Esophagus squamous epithelium (tissue), 5 donors: ENCODE data around the gene INTS15. TPM values are rescaled to one million over a fixed set of nuclear protein-coding genes. Genes with fewer than 3 reads are reported as not detected.

ENCODE experiments used
- DNase-seq: peaks from one replicate; lab custom pipeline; 2025; lab: John Stamatoyannopoulos, UW
- H3K27ac ChIP-seq, 4 donors: fragments of 200-600 bp; sonication (generic); one replicate each; pipeline ENCODE4 v1.5.1; 2016 to 2019; ENCODE audit warnings: mild to moderate bottlenecking in 1 of 4
- H3K27me3 ChIP-seq, 4 donors: fragments of 200-600 bp; sonication (generic); 1 replicate in 3 of 4; 2 replicates in 1 of 4; pipeline versions ENCODE4 v1.5.1 to v1.6.0; 2017 to 2021; ENCODE audit warnings: antibody characterized with exemption in 1 of 4
- H3K36me3 ChIP-seq, 3 donors: fragments of 200-600 bp; sonication (generic); one replicate each; pipeline ENCODE4 v1.5.1; 2016 to 2019
- H3K4me1 ChIP-seq, 3 donors: fragments of 200-600 bp; sonication (generic); one replicate each; pipeline ENCODE4 v1.5.1; 2017 to 2019
- H3K4me3 ChIP-seq, 4 donors: fragments of 200-600 bp; sonication (generic); 1 replicate in 3 of 4; 2 replicates in 1 of 4; pipeline ENCODE4 v1.5.1; 2016 to 2019; ENCODE audit warnings: mild to moderate bottlenecking in 2 of 4, moderate library complexity in 1 of 4
- H3K9me3 ChIP-seq, 3 donors: fragments of 200-600 bp; sonication (generic); one replicate each; pipeline ENCODE4 v1.5.1; 2016 to 2019
- CTCF ChIP-seq, 6 experiments: fragments of 450-650 bp in 4 of 6; fragments of 200-600 bp in 2 of 6; sonication (generic) in 2 of 6; IDR thresholded peaks; one replicate each; pipeline ENCODE4 v1.5.1; 2016 to 2019; ENCODE audit warnings: antibody characterized with exemption in 6 of 6, mild to moderate bottlenecking in 4 of 6, moderate library complexity in 4 of 6
- POLR2A ChIP-seq, 4 donors: fragments of 450-650 bp; IDR thresholded peaks; one replicate each; pipeline ENCODE4 v1.6.1; 2017; ENCODE audit warnings: antibody characterized with exemption in 4 of 4, mild to moderate bottlenecking in 4 of 4, moderate library complexity in 3 of 4
- WGBS, 2 donors: methylation state at CpG; one replicate each; pipeline ENCODE4 v1.1.5; 2018; 5-methylcytosine and 5-hydroxymethylcytosine counted together
- intact Hi-C: fragments of 100-400 bp; cut with DNase I; formaldehyde crosslinking; loops from one replicate; pipeline ENCODE4 v1.15.0; 2022
- total RNA-seq, 4 donors: library from RNA; depleted of rRNA; stranded (reverse); fragments of >200 nt; gene quantifications; one replicate each; pipeline ENCODE4 v1.1.0, GENCODE V29; 2016
- donor health status: DM: yes; HTN: yes; CAD: no.

INTS15 gene
- total RNA-seq, 4 donors from 2014 or later = 9.2 to 21.9 (median 14.8) TPM

- intact Hi-C loops = no loop called here
- Histone ChIP-seq H3K27ac (no peak overlapping the region), H3K9me3 (peaks cover 0 to 10% (median 0%) of the 10 kb centered on the region in 3 donors), H3K4me3 (no peak overlapping the region), H3K36me3 (peaks cover 32 to 100% (median 49%) of the 10 kb centered on the region in 3 donors), H3K27me3 (no peaks in the 10 kb centered on the region), H3K4me1 (no peaks in the 10 kb centered on the region)
- DNase-seq = no peak
- WGBS, 2 donors = 87 to 96% methylated on average over 9 to 12 of the region's 17 CpGs
- no peak for TF ChIP-seq CTCF (IDR thresholded peaks at IDR 0.05)
- no peak for TF ChIP-seq POLR2A (IDR thresholded peaks at IDR 0.05)
Observed at GRCh38 chr7:6648066-6648814, 58.4 kb downstream of the INTS15 start.

GRCh38 chr7:6648815-6649104, 58.9 kb downstream of the INTS15 start:
- H3K27ac ChIP-seq = no peak overlapping the region
- H3K4me3 ChIP-seq = no peak overlapping the region
- TF ChIP-seq POLR2A (IDR thresholded peaks at IDR 0.05) = no peak
- no peak for TF ChIP-seq CTCF (IDR thresholded peaks at IDR 0.05)
- peaks cover 0 to 11% (median 0%) of the 10 kb centered on the region in 3 donors for H3K9me3 ChIP-seq
- intact Hi-C loops = no loop called here
- H3K36me3 ChIP-seq = peaks cover 26 to 100% (median 48%) of the 10 kb centered on the region in 3 donors
- no peaks in the 10 kb centered on the region for H3K27me3 ChIP-seq
- no peaks in the 10 kb centered on the region for H3K4me1 ChIP-seq
- 85 to 93% methylated on average over 3 of the region's 5 CpGs for WGBS, 2 donors
- DNase-seq = no peak

GRCh38 chr7:6649241-6649961, 59.6 kb downstream of the INTS15 start:
- no peak overlapping the region for H3K4me3 ChIP-seq
- peaks cover 0 to 11% (median 0%) of the 10 kb centered on the region in 3 donors for H3K9me3 ChIP-seq
- H3K36me3 ChIP-seq = peaks cover 26 to 100% (median 45%) of the 10 kb centered on the region in 3 donors

GRCh38 chr7:6650086-6650485, 60.3 kb downstream of the INTS15 start:
- H3K4me3 ChIP-seq = no peak overlapping the region
- peaks cover 0 to 11% (median 0%) of the 10 kb centered on the region in 3 donors for H3K9me3 ChIP-seq
- 96% methylated on average over 6 to 9 of the region's 10 CpGs for WGBS, 2 donors
- intact Hi-C loops = no loop called here
- no peak for DNase-seq
- TF ChIP-seq CTCF (IDR thresholded peaks at IDR 0.05) = no peak
- no peak for TF ChIP-seq POLR2A (IDR thresholded peaks at IDR 0.05)
- no peaks in the 10 kb centered on the region for H3K27me3 ChIP-seq
- peaks cover 23 to 100% (median 45%) of the 10 kb centered on the region in 3 donors for H3K36me3 ChIP-seq
- H3K27ac ChIP-seq = no peak overlapping the region
- no peaks in the 10 kb centered on the region for H3K4me1 ChIP-seq

More at GRCh38 chr7:6649241-6649961, 59.6 kb downstream of the INTS15 start:
- no peak overlapping the region for H3K27ac ChIP-seq
- WGBS, 2 donors = 72% methylated on average over 4 of the region's 13 CpGs; no CpG with 5 or more reads in 1 of the 2 donors
- H3K4me1 ChIP-seq = no peaks in the 10 kb centered on the region
- no peak for DNase-seq
- intact Hi-C loops = no loop called here
- TF ChIP-seq POLR2A (IDR thresholded peaks at IDR 0.05) (no peak), CTCF (IDR thresholded peaks at IDR 0.05) (no peak)
- H3K27me3 ChIP-seq = no peaks in the 10 kb centered on the region

GRCh38 chr7:6650521-6651011, 60.7 kb downstream of the INTS15 start:
- peaks cover 0 to 11% (median 0%) of the 10 kb centered on the region in 3 donors for H3K9me3 ChIP-seq
- DNase-seq = no peak
- no peaks in the 10 kb centered on the region for H3K27me3 ChIP-seq
- no peaks in the 10 kb centered on the region for H3K4me1 ChIP-seq
- intact Hi-C loops = no loop called here
- H3K4me3 ChIP-seq = no peak overlapping the region
- WGBS, 2 donors = 87 to 94% methylated on average over 4 to 11 of the region's 12 CpGs
- TF ChIP-seq POLR2A (IDR thresholded peaks at IDR 0.05) (no peak), CTCF (IDR thresholded peaks at IDR 0.05) (no peak)
- no peak overlapping the region for H3K27ac ChIP-seq
- peaks cover 28 to 100% (median 40%) of the 10 kb centered on the region in 3 donors for H3K36me3 ChIP-seq
